GM15510 (cell line): ENCODE data around the gene ADAM12.

Source experiments
- POLR2A ChIP-seq: IDR thresholded peaks from 3 replicates; pipeline ENCODE4 v1.6.1; 2011; ENCODE audit warnings: borderline replicate concordance; ENCODE audit not compliant: insufficient read length; ENCODE audit errors: extremely low read depth

Gene ADAM12

GRCh38 chr10:126387931-126388911 is at the start of gene ADAM12:
TSS of gene ADAM12 (minus strand) at chr10:126388477. CDS start at chr10:126388145, 332 bp downstream.
- TF ChIP-seq POLR2A = no peak

GRCh38 chr10:126437635-126438406 is 49.5 kb upstream of the ADAM12 start:
- no peak for TF ChIP-seq POLR2A

GRCh38 chr10:126434235-126434634 is 46.0 kb upstream of the ADAM12 start:
- no peak for TF ChIP-seq POLR2A

- TF ChIP-seq POLR2A = no peak
Observed at GRCh38 chr10:126433351-126433750, 45.1 kb upstream of the ADAM12 start.

- no peak for TF ChIP-seq POLR2A
Observed at GRCh38 chr10:126432507-126432906, 44.2 kb upstream of the ADAM12 start.

- no peak for TF ChIP-seq POLR2A
Observed at GRCh38 chr10:126431816-126432215, 43.5 kb upstream of the ADAM12 start.

GRCh38 chr10:126430512-126430911 is 42.2 kb upstream of the ADAM12 start:
- TF ChIP-seq POLR2A = no peak

- no peak for TF ChIP-seq POLR2A
Observed at GRCh38 chr10:126429275-126429674, 41.0 kb upstream of the ADAM12 start.

- no peak for TF ChIP-seq POLR2A
Observed at GRCh38 chr10:126425489-126426065, 37.3 kb upstream of the ADAM12 start.

- no peak for TF ChIP-seq POLR2A
Observed at GRCh38 chr10:126425032-126425431, 36.8 kb upstream of the ADAM12 start.

GRCh38 chr10:126423732-126424491 is 35.6 kb upstream of the ADAM12 start:
- TF ChIP-seq POLR2A = no peak

GRCh38 chr10:126422567-126422966 is 34.3 kb upstream of the ADAM12 start:
- TF ChIP-seq POLR2A = no peak

GRCh38 chr10:126421756-126422256 is 33.5 kb upstream of the ADAM12 start:
- no peak for TF ChIP-seq POLR2A
